ENCODE measurements around the gene TAF1B. TPM values are rescaled to one million over a fixed set of nuclear protein-coding genes. Genes with fewer than 3 reads are reported as not detected.

The TAF1B gene
- total and polyA plus RNA-seq, 2 donors (not counting 3 experiments of a cell fraction or from before 2014, with no cell fraction given) = 6.3 to 29.4 TPM

GRCh38 chr2:9972621-9973479 lies 129.6 kb downstream of the TAF1B start:
- DNase-seq (ENCODE audit: low read depth, low spot score) (peak; percentile 28), FAIRE-seq (no peak)
- Histone ChIP-seq H3K4me1 (ENCODE audit: control insufficient read depth, extremely low read depth, insufficient read depth, low read length) (peaks cover 37% of the 10 kb centered on the region), H3K27ac (ENCODE audit: insufficient read depth, low read depth, low read length) (no peak overlapping the region), H3K9ac (replicated peaks; ENCODE audit: extremely low read depth, insufficient read depth, low read length) (no peak overlapping the region), H3K36me3 (ENCODE audit: control insufficient read depth in 2 of 2, extremely low read depth in 1 of 2, insufficient read depth in 2 of 2, low read length in 2 of 2) (no peaks in the 10 kb centered on the region), H3K9me1 (replicated peaks; ENCODE audit: control insufficient read depth, extremely low read depth, insufficient read depth, low read length) (no peaks in the 10 kb centered on the region), H4K20me1 (replicated peaks; ENCODE audit: control insufficient read depth, extremely low read depth, insufficient read depth, low read length) (no peaks in the 10 kb centered on the region), H3K9me3 (replicated peaks; ENCODE audit: control insufficient read depth, insufficient read depth, low read length) (no peaks in the 10 kb centered on the region), H3K4me2 (ENCODE audit: insufficient read depth, low read length) (peak overlapping the region; percentile 30), H2AFZ (ENCODE audit: low read depth, low read length) (peak overlapping the region; percentile 63), H3K79me2 (ENCODE audit: control insufficient read depth, insufficient read depth, low read length) (no peaks in the 10 kb centered on the region), H3K4me3 (replicated peaks in 1 of 3; ENCODE audit: insufficient read depth in 1 of 3, low read depth in 1 of 3, low read length in 3 of 3) (no peak overlapping the region), H3K27me3 (ENCODE audit: control insufficient read depth in 2 of 2, insufficient read depth in 2 of 2, low read length in 2 of 2) (no peaks in the 10 kb centered on the region)
- ChIA-PET CTCF (interaction anchor here (1.1 to 1.9 kb wide), 7 partner anchors 10 to 202 kb away, joined by 3 to 19 read pairs (median 4); no protein-coding TSS in a partner anchor), POLR2A (no interaction called here)
- BruUV-seq (replicated peaks) = no TSS peak
- TF ChIP-seq, protein P1, sequence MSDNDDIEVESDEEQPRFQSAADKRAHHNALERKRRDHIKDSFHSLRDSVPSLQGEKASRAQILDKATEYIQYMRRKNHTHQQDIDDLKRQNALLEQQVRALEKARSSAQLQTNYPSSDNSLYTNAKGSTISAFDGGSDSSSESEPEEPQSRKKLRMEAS (IDR thresholded peaks at IDR 0.05; ENCODE audit: insufficient read depth, insufficient read length) = no peak
- TF ChIP-seq JUN (IDR thresholded peaks at IDR 0.05; ENCODE audit: borderline replicate concordance, insufficient read depth, insufficient read length, low read depth) (no peak), MYC (IDR thresholded peaks at IDR 0.05; ENCODE audit: low read depth, low read length) (no peak), POLR2AphosphoS5 (IDR thresholded peaks at IDR 0.05; ENCODE audit: insufficient read depth, low read depth, low read length) (no peak), EZH2 (IDR thresholded peaks at IDR 0.05; ENCODE audit: borderline replicate concordance, low read depth, low read length, severe bottlenecking) (no peak), GATA2 (IDR thresholded peaks at IDR 0.05; ENCODE audit: insufficient read depth, insufficient read length, low read depth, low read length) (no peak)
- TF ChIP-seq, protein P2, sequence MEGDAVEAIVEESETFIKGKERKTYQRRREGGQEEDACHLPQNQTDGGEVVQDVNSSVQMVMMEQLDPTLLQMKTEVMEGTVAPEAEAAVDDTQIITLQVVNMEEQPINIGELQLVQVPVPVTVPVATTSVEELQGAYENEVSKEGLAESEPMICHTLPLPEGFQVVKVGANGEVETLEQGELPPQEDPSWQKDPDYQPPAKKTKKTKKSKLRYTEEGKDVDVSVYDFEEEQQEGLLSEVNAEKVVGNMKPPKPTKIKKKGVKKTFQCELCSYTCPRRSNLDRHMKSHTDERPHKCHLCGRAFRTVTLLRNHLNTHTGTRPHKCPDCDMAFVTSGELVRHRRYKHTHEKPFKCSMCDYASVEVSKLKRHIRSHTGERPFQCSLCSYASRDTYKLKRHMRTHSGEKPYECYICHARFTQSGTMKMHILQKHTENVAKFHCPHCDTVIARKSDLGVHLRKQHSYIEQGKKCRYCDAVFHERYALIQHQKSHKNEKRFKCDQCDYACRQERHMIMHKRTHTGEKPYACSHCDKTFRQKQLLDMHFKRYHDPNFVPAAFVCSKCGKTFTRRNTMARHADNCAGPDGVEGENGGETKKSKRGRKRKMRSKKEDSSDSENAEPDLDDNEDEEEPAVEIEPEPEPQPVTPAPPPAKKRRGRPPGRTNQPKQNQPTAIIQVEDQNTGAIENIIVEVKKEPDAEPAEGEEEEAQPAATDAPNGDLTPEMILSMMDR (IDR thresholded peaks at IDR 0.05; ENCODE audit: extremely low read depth in 1 of 2, insufficient read depth in 1 of 2, low read depth in 1 of 2, low read length in 2 of 2) = no peak
- intact Hi-C loops (cut with micrococcal nuclease) = no loop called here
- dilution Hi-C loops (cut with MboI; ENCODE audit: extremely low pct_ligation_motif_present, low sequenced_read_pairs) = loop anchor here (25.0 kb wide), 1 partner anchor 161 kb away; no protein-coding TSS in a partner anchor

Data from endothelial cell of umbilical vein (primary cell).